Muscle of back (tissue), 11 donors: ENCODE results near the gene GRB7. TPM values are rescaled to one million over a fixed set of nuclear protein-coding genes. Genes with fewer than 3 reads are reported as not detected.
A peak's percentile ranks its signal among the peaks of the same experiment; 100 is the strongest.
"Not testable (repeated sequence)": the region's sequence is repeated elsewhere in the genome, so short reads cannot be mapped to it uniquely, and the experiment has no call there.

Experiments
- DNase-seq, 3 donors: peaks; one replicate each; pipeline versions ENCODE4 v3.0.0 to v3.0.0-alpha.2; 2013
- polyA plus RNA-seq, 10 donors: library from polyadenylated mRNA; unstranded; fragments of 120-200 nt; gene quantifications; one replicate each; pipeline ENCODE4 v1.2.1, GENCODE V29; 2013; ENCODE audit not compliant: insufficient read length in 10 of 10

GRB7 gene
- polyA plus RNA-seq, 10 donors: 0.14 to 1.9 (median 0.42) TPM

DNA sequence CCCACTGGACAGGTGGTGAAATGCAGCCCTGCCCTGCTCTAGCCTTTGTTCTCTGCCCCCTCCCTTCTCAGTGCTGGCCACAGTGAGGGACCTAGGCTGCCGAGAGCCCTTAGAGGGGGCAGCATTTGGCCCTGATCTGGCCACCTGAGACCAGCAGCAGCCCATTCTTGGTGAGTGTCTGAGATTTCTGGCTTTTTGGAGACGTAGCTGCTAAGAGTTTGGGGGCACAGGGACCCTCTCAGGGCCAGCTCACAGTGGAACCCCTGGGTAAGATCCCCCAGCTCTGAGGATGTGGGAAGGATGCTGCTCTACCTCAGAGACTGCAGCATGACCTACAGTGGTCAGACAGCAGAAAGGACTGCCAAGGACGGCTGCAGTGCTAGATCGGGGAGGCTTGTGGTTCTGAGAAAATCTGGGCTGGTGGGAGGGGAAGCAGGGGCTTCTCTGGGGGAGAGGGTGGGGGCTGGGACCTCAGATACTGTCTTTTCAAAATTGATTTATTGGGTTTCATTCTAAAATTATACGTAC, 13.3 kb downstream of the GRB7 start:
- DNase-seq: no peak

DNA sequence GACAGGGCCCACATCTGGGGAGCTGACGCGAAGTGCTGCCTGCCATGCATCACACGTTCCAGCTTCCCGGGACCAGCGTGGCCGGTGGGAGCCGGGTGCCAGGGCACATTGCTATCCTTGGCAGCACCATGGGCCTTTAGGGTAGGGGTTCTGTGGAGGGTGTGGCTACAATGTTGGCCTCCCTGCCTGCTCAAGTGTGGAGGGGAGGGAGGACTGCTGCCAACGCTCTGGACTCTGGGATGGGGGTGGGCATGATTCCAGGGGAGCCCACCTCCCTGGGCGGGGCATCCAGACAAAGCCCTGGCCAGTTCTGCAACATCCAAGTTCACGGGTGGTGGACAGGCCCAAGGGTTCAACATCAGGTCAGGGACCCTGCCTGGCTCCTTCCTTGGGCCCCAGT, 13.9 kb downstream of the GRB7 start:
- no peak for DNase-seq

DNA sequence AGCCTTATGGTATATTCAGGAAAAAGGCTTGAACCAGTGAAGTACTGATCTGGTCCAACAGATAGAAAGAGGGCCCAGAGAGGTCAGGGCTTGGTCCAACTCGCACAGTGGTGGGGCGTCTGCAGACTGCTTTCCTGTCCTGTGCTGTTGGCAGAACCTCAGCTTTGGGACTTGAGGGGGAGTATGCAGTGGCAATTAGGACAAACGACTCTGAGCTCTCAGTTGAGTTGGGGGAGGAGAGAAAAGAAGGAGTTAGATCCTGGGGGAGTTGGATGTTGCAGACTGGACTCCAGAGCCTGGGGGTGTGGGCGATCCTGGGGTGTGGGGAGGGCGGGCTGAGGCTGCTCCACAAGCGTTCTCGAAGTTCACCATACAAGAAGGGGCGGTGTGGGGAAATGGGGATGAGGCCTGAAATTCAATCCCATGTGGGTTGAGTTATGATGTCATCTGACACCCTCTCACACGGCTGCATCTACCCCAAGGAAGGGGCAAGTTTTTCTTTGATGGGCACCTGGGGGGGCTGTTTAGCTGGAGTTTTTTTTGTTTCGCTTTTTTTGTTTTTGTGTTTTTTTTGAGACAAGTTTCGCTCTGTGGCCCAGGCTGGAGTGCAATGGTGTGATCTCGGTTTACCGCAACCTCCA, 14.6 kb downstream of the GRB7 start:
- DNase-seq: no peak

- DNase-seq: no peak
Measured at GRCh38 chr17:39753514-39754160, 15.9 kb downstream of the GRB7 start.

DNA sequence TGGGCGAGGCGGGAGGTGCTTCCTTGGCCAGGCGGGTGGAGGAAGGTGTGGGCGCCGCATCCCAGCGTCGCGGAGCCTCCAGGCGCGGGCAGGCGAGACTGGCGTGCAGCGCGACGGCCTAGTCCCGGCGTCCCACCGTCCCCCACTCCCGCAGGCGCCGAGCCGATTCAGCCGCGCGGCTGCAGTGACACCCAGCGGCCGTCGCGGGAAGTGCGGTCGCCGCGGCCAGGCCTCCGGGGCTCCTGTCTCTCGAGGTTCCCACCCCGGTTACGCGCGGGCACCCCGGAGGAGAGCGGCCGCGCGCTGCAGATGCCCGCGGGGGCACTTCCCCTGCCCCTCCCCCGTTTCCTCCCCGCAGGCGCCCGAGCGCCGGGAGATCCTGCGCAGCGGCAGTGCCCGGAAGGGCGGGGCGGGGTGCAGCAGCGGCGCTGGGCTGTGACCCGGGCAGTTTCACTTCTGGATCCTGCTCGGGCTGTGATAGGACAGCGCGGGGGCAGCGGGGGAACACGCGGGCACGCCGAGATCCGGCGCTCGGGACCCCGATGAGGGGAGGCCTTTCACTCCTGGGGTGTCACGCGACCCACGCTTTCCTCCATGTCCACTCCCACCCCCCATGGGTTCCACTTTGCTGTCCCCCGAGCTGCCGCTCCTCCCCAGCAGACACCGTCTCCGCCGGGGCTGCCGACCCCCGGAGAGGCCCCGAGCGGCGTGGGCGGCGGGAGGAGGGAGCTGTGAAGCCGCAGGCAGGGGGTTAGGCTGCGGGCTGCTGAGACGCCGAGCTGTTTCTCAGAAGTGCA, 16.6 kb downstream of the GRB7 start:
- peak; percentile 73 to 95 (median 88) for DNase-seq

DNA sequence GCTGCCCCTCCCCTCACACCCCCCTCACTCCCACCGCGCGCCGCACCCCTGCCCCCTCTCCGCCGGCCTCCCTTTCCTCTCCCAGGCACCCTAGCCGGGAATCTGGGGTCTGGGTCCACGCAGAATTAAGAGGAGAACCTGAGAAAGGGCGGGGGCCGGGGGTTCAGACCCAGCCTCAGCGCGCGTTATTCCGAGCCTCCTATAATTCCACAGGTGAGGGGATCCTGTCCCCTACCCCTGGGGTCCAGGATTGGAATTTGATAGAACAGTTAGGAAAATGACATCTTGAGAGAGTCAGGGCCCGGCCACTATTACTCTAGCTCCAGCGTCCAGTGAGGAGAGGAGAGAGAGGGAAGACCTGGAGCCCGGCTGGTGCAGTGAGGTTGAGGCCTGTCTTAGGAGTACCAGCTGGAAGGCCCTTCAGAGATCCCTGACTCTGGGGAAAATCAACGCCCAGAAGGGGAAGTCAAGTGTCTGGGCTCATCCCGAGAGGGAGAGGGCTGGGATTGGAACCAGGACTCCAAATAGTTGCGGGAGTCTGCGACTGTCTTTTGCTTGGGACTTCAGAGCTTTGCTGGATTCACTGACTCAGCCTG, 17.3 kb downstream of the GRB7 start:
- peak in 1 of 3 donors; percentile 40 for DNase-seq

GRCh38 chr17:39755554-39756379, 18.0 kb downstream of the GRB7 start:
- DNase-seq: no peak

DNA sequence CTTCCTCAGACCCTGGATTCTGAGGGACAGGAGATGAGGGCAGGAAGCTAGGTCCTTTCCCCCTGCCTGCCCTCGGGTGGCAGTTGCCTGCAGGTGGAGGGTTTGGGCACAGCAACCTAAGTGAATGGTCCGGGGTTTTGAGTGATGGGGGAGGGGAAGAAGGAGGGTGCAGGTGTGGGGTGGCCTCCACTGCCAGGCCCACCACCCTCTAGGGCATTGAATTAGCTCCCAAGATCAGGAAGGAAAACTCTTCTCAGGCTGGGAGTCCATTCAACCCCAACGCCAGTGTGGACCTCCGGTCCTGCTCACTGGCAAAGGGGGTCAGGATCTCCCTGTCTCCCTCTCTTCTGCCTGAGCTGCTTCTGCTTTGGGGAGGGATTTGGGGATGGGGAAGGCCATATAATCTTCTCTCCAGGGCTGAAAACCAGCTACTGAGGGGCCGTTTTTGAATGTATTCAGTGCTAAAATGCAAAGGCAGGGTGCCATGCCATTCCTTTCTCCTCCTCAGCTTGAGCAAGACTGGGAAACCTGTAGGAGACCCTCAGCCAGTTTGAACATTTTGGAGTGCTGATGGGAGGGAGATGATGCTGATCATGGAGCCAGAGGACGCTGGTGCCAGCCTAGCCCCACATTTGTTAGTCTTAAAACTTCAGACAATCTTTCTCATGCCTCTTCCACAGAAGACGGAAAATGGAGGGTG, 18.8 kb downstream of the GRB7 start:
- no peak for DNase-seq

- no peak for DNase-seq
Measured at GRCh38 chr17:39757176-39757662, 19.5 kb downstream of the GRB7 start.

- DNase-seq: no peak
Measured at GRCh38 chr17:39757931-39758873, 20.5 kb downstream of the GRB7 start.

DNA sequence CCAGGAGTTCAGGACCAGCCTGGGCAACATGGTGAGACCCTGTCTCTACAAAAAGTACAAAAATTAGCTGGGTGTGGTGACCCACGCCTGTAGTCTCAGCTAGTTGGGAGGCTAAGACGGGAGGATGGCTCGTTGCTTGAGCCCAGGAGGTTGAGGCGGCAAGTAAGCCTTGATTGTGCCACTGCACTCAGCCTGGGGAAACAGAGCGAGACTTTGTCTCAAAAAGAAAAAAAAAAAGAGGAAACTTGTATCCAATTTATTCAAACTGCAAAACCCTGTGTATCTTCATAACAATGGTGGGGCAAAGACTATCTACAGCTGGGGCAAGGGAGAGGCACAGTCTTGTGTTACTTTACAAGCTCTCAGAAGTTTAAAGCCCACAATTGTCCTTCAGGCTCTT, 21.5 kb downstream of the GRB7 start:
- DNase-seq: no peak

DNA sequence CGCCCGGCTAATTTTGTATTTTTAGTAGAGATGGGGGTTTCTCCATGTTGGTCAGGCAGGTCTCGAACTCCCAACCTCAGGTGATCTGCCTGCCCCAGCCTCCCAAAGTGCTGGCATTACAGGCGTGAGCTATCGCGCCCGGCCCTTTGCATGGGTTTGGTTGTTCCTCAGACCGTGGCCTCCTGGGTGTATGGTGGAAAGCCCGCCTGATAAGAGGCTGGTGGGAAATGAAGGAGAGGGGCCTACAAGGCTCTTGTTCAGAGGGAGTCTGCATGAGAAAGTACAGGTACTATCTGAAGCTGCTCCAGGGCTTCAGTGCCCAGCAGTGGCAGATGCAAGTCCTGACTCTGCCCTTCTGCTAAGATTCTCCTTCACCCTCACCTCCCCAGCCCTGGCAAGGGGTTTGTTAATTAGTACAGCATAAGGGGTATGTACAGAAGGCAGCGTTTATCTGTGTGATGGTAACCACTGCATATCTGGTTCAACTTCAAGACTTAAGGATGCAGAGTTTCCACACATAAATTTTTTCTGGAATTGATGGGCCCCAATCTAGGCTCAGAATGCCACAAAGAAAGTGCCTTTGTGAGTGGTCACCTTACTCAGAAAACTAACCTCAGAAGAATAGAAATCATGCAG, 24.2 kb downstream of the GRB7 start:
- no peak for DNase-seq

DNA sequence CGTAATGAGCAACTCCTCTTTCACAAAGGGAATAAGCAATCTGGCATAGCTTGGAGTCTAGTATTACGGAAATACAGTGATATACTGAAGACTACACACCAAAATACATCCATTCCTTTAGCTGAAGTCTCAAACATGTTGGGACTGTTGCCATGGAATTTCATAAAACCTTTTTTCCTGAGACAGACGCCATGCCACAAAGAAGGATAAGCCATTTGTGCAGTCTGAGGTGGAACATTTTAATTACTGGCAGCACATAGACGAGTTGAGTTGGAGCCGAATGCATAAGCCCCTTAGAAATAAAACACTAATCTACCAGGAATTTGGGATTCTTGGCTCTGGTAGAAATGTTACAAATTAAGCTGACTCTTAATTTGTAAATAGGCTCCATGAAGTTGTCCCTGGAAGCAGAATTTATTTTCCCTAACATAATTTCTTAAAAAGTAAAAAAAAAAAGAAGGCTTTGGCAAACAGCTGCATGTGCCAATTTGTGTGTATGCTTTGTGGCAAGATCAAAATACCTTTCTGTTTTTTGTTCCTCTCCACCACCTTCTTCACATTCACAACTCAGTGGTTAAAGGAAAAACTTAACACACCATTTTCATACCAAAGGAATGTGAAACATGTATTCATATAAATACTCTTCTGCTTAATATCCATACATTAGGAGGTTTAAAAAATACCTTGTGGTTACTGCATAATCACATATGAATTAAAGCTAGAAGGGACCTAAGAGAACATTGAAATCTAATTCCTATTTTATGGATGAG, 25.5 kb downstream of the GRB7 start:
- peak in 1 of 3 donors; percentile 79 for DNase-seq

DNA sequence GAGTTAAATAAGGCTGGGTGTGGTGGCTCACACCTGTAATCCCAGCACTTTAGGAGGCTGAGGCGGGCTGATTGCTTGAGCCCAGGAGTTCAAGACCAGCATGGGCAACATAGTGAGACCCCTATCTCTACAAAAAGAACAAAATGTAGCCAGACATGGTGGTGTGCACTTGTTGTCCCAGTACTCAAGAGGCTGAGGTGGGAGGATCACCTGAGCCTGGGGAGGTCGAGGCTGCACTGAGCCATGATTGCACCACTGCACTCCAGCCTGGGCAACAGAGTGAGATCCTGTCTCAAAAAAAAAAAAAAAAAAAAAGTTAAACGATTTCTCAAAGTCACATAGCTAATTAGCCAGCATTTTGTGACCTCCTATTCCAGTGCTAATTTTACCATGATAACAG, 26.4 kb downstream of the GRB7 start:
- not testable (repeated sequence) for DNase-seq

- no peak for DNase-seq
Measured at GRCh38 chr17:39765175-39765574, 27.4 kb downstream of the GRB7 start.

GRCh38 chr17:39765766-39766165, 28.0 kb downstream of the GRB7 start:
- no peak for DNase-seq

DNA sequence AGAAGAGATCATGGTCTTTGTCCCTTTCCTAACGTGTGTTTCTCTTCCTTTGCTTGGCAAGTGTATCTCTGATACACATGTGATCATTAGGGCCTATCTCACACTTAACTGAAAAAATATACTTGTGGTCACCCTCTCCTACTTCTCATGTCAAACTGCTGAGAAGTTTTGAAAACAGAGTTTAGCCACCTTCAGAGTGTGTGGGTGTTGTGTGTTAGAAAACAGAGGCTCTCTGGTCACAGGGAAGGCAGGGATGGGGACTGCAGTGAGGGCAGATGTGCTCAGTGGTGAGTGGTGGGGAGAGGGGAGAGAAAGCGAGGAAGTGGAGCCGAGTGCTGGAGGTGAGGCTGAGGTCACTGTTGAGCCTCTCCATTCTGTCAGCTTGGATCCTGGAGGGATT, 29.4 kb downstream of the GRB7 start:
- DNase-seq: no peak

DNA sequence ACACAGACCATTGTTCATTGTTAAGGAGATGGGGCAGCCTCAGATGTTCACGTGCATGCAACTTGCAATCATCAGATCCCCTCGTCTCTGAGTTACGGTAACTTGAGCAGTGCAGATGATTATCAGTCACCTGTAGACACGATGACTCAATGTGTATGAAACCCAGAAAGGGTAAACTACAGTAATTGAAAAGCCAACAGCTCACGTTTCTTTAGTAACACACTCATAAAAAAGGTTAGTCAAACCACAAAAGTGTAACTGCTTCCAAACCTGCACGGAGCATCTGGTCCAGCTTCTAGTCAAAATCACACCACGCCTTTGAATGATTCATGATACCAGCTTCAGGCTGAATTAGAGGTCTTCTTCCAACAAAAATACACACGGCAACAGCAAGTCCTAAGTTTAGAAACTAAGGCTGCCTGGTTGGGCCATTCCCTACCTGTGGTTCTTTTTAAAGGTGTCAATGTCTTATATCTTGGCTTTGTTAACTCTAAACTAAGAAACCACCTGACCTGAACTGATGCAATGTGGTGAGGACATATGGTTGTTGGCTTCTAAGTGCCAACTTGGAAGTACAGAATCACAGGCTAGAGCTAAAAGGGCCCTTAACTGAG, 32.3 kb downstream of the GRB7 start:
- DNase-seq: no peak
